ENCODE results near the gene CEACAM16.

Gene CEACAM16

GRCh38 chr19:44680536-44680935, 18.4 kb upstream of the CEACAM16 start:
- CTCF ChIA-PET, result interaction anchor here (0.6 to 1.2 kb wide), 3 partner anchors 23 to 110 kb away, joined by 3 to 6 read pairs (median 3); no protein-coding TSS in a partner anchor
- H3K27ac ChIP-seq (ENCODE audit: extremely low read depth, low read depth, low read length), result no peak overlapping the region
- no peak for TF ChIP-seq ZNF211 (tag by site-specific recombination; IDR thresholded peaks at IDR 0.05; ENCODE audit: low read depth)
- TF ChIP-seq ZNF280D (tag by site-specific recombination; IDR thresholded peaks at IDR 0.05), result no peak
- TF ChIP-seq ZNF16 (tag by site-specific recombination; IDR thresholded peaks at IDR 0.05; ENCODE audit: low read depth), result peak; percentile 75
- no peak for TF ChIP-seq ZNF394 (tag by site-specific recombination; IDR thresholded peaks at IDR 0.05; ENCODE audit: borderline replicate concordance)
- TF ChIP-seq ZBTB10 (tag by site-specific recombination; IDR thresholded peaks at IDR 0.05), result no peak
- no peak for TF ChIP-seq ZNF391 (tag by site-specific recombination; IDR thresholded peaks at IDR 0.05; ENCODE audit: borderline replicate concordance, low read depth)
- TF ChIP-seq ZNF416 (tag by site-specific recombination; IDR thresholded peaks at IDR 0.05), result no peak
- no peaks in the 10 kb centered on the region for H3K9me3 ChIP-seq (ENCODE audit: control insufficient read depth, insufficient read depth, low read depth, low read length)
- 0 out of 2 replicates have a peak, but pooled peaks cover 5% of the 10 kb centered on the region for H3K4me1 ChIP-seq (ENCODE audit: control insufficient read depth, insufficient read depth, low read length)
- no peak overlapping the region for H3K4me3 ChIP-seq (ENCODE audit: low read depth, low read length)
- POLR2A ChIA-PET, result no interaction called here
- H3K36me3 ChIP-seq (ENCODE audit: control insufficient read depth in 2 of 2, insufficient read depth in 1 of 2, low read length in 2 of 2), result peaks cover 0 to 7% of the 10 kb centered on the region in 2 experiments; a peak in 1 of 3 replicates

GRCh38 chr19:44681992-44682790, 16.8 kb upstream of the CEACAM16 start:
- H3K9me3 ChIP-seq (ENCODE audit: control insufficient read depth, insufficient read depth, low read depth, low read length), result no peaks in the 10 kb centered on the region
- H3K4me1 ChIP-seq (ENCODE audit: control insufficient read depth, insufficient read depth, low read length), result 0 out of 2 replicates have a peak, but pooled peaks cover 3% of the 10 kb centered on the region
- peaks cover 0 to 7% of the 10 kb centered on the region in 2 experiments; a peak in 1 of 3 replicates for H3K36me3 ChIP-seq (ENCODE audit: control insufficient read depth in 2 of 2, insufficient read depth in 1 of 2, low read length in 2 of 2)
- H3K4me3 ChIP-seq (ENCODE audit: low read depth, low read length), result no peak overlapping the region
- no peak overlapping the region for H3K27ac ChIP-seq (ENCODE audit: extremely low read depth, low read depth, low read length)
- TF ChIP-seq ZNF221 (tag by site-specific recombination; IDR thresholded peaks at IDR 0.05; ENCODE audit: borderline replicate concordance), result no peak
- TF ChIP-seq ZSCAN30 (tag by site-specific recombination; IDR thresholded peaks at IDR 0.05), result no peak
- TF ChIP-seq ZBTB48 (tag by site-specific recombination; IDR thresholded peaks at IDR 0.05), result no peak
- no peak for TF ChIP-seq GLI2 (tag by site-specific recombination; IDR thresholded peaks at IDR 0.05; ENCODE audit: borderline replicate concordance, low read depth)
- CTCF ChIA-PET, result interaction anchor here (0.7 to 1.0 kb wide), 2 partner anchors 41 to 105 kb away, joined by 3 read pairs; no protein-coding TSS in a partner anchor
- POLR2A ChIA-PET, result interaction anchor here (0.6 kb wide), 1 partner anchor 72 kb away, joined by 3 read pairs; no protein-coding TSS in a partner anchor

GRCh38 chr19:44682807-44683206, 16.1 kb upstream of the CEACAM16 start:
- POLR2A ChIA-PET, result no interaction called here
- H3K4me1 ChIP-seq (ENCODE audit: control insufficient read depth, insufficient read depth, low read length), result 0 out of 2 replicates have a peak, but pooled peaks cover 3% of the 10 kb centered on the region
- no peak overlapping the region for H3K27ac ChIP-seq (ENCODE audit: extremely low read depth, low read depth, low read length)
- CTCF ChIA-PET, result interaction anchor here (1.0 kb wide), 1 partner anchor 41 kb away, joined by 3 read pairs; no protein-coding TSS in a partner anchor
- H3K36me3 ChIP-seq (ENCODE audit: control insufficient read depth in 2 of 2, insufficient read depth in 1 of 2, low read length in 2 of 2), result peaks cover 0 to 7% of the 10 kb centered on the region in 2 experiments; a peak in 1 of 3 replicates
- no peak overlapping the region for H3K4me3 ChIP-seq (ENCODE audit: low read depth, low read length)
- H3K9me3 ChIP-seq (ENCODE audit: control insufficient read depth, insufficient read depth, low read depth, low read length), result no peaks in the 10 kb centered on the region
- TF ChIP-seq INSM2 (tag by site-specific recombination; IDR thresholded peaks at IDR 0.05) (no peak), PRDM1 (tag by site-specific recombination; IDR thresholded peaks at IDR 0.05) (peak; percentile 88), ZNF366 (tag by site-specific recombination; conservative IDR thresholded peaks at IDR 0.05) (0 out of 2 replicates have a peak, but pooled peaks have one; percentile 24), ZNF24 (tag by site-specific recombination; IDR thresholded peaks at IDR 0.05) (no peak), ZSCAN16 (tag by site-specific recombination; IDR thresholded peaks at IDR 0.05) (no peak), ZNF621 (tag by site-specific recombination; IDR thresholded peaks at IDR 0.05) (no peak), ZNF211 (tag by site-specific recombination; IDR thresholded peaks at IDR 0.05; ENCODE audit: low read depth) (no peak), MZF1 (tag by site-specific recombination; IDR thresholded peaks at IDR 0.05; ENCODE audit: borderline replicate concordance) (no peak), BCL11B (tag by site-specific recombination; IDR thresholded peaks at IDR 0.05; ENCODE audit: low read depth) (no peak), WT1 (tag by site-specific recombination; IDR thresholded peaks at IDR 0.05) (no peak), ZNF596 (tag by site-specific recombination; IDR thresholded peaks at IDR 0.05) (peak; percentile 60; the same call in 1 of the 2 replicates)
